VCaP (cell line): ENCODE results near the gene GSE1.

Experiments
- H3K27ac ChIP-seq: fragments of 450-650 bp; 2 replicates; pipeline ENCODE4 v1.5.1; 2017
- CTCF ChIP-seq: fragments of 450-650 bp; conservative IDR thresholded peaks from 2 replicates; pipeline ENCODE4 v1.5.1; 2017; ENCODE audit warnings: mild to moderate bottlenecking, moderate library complexity

Gene GSE1

GRCh38 chr16:85593494-85594221, 19.5 kb upstream of the GSE1 start:
- no peak overlapping the region for H3K27ac ChIP-seq
- no peak for TF ChIP-seq CTCF

GRCh38 chr16:85594273-85594977, 18.7 kb upstream of the GSE1 start:
- H3K27ac ChIP-seq: no peak overlapping the region
- no peak for TF ChIP-seq CTCF

GRCh38 chr16:85594978-85595661, 18.0 kb upstream of the GSE1 start:
- no peak for TF ChIP-seq CTCF
- H3K27ac ChIP-seq: no peak overlapping the region

- H3K27ac ChIP-seq: no peak overlapping the region
- no peak for TF ChIP-seq CTCF
Measured at GRCh38 chr16:85595812-85596502, 17.2 kb upstream of the GSE1 start.

- TF ChIP-seq CTCF: no peak
- no peak overlapping the region for H3K27ac ChIP-seq
Measured at GRCh38 chr16:85598141-85598540, 15.0 kb upstream of the GSE1 start.

GRCh38 chr16:85600078-85600477, 13.0 kb upstream of the GSE1 start:
- TF ChIP-seq CTCF: no peak
- H3K27ac ChIP-seq: no peak overlapping the region
